ENCODE results near the gene LRP3.

DNA sequence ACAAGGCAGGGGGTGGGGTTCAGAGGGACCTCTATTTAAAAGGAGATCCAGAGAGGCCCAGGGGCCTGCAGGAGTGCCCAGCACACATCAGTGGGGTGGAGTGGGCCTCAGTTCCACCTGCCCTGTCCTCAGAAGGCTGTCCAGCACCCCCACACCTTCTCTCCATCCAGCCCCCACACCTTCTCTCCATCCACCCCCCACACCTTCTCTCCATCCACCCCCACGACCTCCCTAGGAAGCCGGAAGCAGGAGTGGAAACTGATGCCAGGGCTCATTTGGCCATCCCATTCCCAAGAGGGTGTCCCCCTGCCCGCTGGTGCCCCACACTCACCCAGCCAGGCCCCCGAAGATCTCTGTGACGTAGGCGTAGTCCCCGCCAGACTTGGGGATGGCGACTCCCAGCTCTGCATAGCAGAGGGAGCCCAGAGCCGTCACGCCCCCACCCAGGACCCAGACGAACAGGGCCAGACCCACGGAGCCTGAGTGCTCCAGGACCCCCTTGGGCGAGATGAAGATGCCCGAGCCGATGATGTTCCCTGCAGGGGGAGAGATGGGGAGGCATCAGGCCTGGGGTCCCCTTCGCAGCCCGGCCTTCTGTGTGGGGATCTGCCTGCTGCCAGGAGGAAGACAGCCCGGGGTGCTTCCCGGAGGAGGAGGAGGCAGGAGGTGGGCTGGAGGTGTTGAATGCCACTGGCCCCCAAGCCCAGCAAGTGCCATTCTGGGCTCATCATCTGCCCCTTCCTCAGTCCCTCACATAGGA, 21.5 kb downstream of the LRP3 start:
- TF ChIP-seq, protein P1, sequence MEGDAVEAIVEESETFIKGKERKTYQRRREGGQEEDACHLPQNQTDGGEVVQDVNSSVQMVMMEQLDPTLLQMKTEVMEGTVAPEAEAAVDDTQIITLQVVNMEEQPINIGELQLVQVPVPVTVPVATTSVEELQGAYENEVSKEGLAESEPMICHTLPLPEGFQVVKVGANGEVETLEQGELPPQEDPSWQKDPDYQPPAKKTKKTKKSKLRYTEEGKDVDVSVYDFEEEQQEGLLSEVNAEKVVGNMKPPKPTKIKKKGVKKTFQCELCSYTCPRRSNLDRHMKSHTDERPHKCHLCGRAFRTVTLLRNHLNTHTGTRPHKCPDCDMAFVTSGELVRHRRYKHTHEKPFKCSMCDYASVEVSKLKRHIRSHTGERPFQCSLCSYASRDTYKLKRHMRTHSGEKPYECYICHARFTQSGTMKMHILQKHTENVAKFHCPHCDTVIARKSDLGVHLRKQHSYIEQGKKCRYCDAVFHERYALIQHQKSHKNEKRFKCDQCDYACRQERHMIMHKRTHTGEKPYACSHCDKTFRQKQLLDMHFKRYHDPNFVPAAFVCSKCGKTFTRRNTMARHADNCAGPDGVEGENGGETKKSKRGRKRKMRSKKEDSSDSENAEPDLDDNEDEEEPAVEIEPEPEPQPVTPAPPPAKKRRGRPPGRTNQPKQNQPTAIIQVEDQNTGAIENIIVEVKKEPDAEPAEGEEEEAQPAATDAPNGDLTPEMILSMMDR (conservative IDR thresholded peaks at IDR 0.05; ENCODE audit: low read depth in 2 of 2): no peak
- TF ChIP-seq JUNB (IDR thresholded peaks at IDR 0.05; ENCODE audit: unreplicated experiment): no peak
- no peak for TF ChIP-seq EZH2phosphoT487 (IDR thresholded peaks at IDR 0.05; ENCODE audit: unreplicated experiment)
- TF ChIP-seq, protein P2, sequence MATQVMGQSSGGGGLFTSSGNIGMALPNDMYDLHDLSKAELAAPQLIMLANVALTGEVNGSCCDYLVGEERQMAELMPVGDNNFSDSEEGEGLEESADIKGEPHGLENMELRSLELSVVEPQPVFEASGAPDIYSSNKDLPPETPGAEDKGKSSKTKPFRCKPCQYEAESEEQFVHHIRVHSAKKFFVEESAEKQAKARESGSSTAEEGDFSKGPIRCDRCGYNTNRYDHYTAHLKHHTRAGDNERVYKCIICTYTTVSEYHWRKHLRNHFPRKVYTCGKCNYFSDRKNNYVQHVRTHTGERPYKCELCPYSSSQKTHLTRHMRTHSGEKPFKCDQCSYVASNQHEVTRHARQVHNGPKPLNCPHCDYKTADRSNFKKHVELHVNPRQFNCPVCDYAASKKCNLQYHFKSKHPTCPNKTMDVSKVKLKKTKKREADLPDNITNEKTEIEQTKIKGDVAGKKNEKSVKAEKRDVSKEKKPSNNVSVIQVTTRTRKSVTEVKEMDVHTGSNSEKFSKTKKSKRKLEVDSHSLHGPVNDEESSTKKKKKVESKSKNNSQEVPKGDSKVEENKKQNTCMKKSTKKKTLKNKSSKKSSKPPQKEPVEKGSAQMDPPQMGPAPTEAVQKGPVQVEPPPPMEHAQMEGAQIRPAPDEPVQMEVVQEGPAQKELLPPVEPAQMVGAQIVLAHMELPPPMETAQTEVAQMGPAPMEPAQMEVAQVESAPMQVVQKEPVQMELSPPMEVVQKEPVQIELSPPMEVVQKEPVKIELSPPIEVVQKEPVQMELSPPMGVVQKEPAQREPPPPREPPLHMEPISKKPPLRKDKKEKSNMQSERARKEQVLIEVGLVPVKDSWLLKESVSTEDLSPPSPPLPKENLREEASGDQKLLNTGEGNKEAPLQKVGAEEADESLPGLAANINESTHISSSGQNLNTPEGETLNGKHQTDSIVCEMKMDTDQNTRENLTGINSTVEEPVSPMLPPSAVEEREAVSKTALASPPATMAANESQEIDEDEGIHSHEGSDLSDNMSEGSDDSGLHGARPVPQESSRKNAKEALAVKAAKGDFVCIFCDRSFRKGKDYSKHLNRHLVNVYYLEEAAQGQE (IDR thresholded peaks at IDR 0.05; ENCODE audit: unreplicated experiment): no peak
- no peak for TF ChIP-seq POLR2AphosphoS5 (IDR thresholded peaks at IDR 0.05; ENCODE audit: low read depth)
- TF ChIP-seq NANOG (IDR thresholded peaks at IDR 0.05; ENCODE audit: borderline replicate concordance): no peak
- no peak for TF ChIP-seq EZH2 (IDR thresholded peaks at IDR 0.05; ENCODE audit: low read depth, unreplicated experiment)
